Liver (tissue), 3 donors: ENCODE measurements around the gene LRMDA.

Experiments used
- FOXA1 ChIP-seq: IDR thresholded peaks from 2 replicates; pipeline ENCODE4 v1.6.1; 2016; ENCODE audit warnings: antibody characterized with exemption
- GABPA ChIP-seq, 2 donors: IDR thresholded peaks in 1 of 2; conservative IDR thresholded peaks in 1 of 2; 2 replicates each; pipeline ENCODE4 v1.6.1; 2016; ENCODE audit warnings: antibody characterized with exemption in 2 of 2, mild to moderate bottlenecking in 1 of 2, moderate library complexity in 1 of 2
- HNF4G ChIP-seq: IDR thresholded peaks from 2 replicates; pipeline ENCODE4 v1.6.1; 2016; ENCODE audit warnings: antibody characterized with exemption
- JUND ChIP-seq, 2 donors: IDR thresholded peaks; 2 replicates each; pipeline ENCODE4 v1.6.1; 2016; ENCODE audit warnings: antibody characterized with exemption in 2 of 2
- NR2F2 ChIP-seq: IDR thresholded peaks from 2 replicates; pipeline ENCODE4 v1.6.1; 2016; ENCODE audit warnings: antibody characterized with exemption
- RAD21 ChIP-seq, 2 donors: IDR thresholded peaks; 2 replicates each; pipeline ENCODE4 v1.6.1; 2016; ENCODE audit warnings: antibody characterized with exemption in 2 of 2, mild to moderate bottlenecking in 2 of 2
- RXRA ChIP-seq, 2 donors: IDR thresholded peaks; 2 replicates each; pipeline ENCODE4 v1.6.1; 2017 to 2018; ENCODE audit warnings: antibody characterized with exemption in 2 of 2, mild to moderate bottlenecking in 1 of 2
- YY1 ChIP-seq: IDR thresholded peaks from 2 replicates; pipeline ENCODE4 v1.6.1; 2016; ENCODE audit warnings: antibody characterized with exemption, mild to moderate bottlenecking
- TF ChIP-seq, protein P1 (sequence below): fragments of 150-350 bp; IDR thresholded peaks from 2 replicates; pipeline ENCODE4 v1.5.1; 2017; ENCODE audit warnings: improper control_type of control experiment, low read depth, low read length; ENCODE audit not compliant: missing input control
- TF ChIP-seq, protein P2 (sequence below): IDR thresholded peaks from 2 replicates; pipeline ENCODE4 v1.6.1; 2016; ENCODE audit warnings: antibody characterized with exemption, mild to moderate bottlenecking
- TF ChIP-seq, protein P3 (sequence below): IDR thresholded peaks from 2 replicates; pipeline ENCODE4 v1.6.1; 2016; ENCODE audit warnings: antibody characterized with exemption
- donor health status: healthy.
- donor health status: healthy.

DNA sequence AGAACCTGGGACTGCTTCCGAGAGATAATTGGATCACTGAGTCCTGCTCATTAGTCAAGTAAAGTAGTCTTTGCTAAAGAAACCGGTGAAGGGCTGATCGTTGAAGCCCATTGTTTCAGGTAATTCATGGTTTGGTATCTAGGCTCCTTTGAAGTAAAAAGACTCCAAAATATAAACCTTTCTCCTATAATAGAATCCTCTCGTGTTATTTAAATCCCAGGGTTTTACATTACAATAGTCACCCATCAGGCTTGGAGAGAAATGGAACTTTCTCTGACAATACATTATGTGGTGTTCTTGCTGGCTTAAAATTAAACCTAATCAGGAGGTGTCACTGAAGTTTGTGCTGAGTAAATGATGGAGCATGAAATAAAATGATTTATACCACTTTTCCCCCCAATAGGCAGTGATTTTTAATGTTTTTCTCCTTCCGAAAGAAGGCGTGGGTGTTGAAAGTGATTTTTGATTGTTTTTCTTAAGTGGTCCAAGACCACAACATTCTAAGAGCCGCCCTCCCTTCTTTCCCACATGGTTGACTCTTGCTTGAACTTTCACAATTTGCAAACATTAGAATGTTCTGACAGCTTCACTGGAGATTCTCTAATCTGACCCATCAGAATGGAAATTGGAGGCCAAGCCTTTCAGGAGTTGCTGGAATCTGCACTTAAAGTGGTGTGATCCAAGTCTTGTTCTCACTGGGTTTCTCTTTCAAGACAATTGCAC, 44.2 kb downstream of the LRMDA start:
- TF ChIP-seq, protein P1, sequence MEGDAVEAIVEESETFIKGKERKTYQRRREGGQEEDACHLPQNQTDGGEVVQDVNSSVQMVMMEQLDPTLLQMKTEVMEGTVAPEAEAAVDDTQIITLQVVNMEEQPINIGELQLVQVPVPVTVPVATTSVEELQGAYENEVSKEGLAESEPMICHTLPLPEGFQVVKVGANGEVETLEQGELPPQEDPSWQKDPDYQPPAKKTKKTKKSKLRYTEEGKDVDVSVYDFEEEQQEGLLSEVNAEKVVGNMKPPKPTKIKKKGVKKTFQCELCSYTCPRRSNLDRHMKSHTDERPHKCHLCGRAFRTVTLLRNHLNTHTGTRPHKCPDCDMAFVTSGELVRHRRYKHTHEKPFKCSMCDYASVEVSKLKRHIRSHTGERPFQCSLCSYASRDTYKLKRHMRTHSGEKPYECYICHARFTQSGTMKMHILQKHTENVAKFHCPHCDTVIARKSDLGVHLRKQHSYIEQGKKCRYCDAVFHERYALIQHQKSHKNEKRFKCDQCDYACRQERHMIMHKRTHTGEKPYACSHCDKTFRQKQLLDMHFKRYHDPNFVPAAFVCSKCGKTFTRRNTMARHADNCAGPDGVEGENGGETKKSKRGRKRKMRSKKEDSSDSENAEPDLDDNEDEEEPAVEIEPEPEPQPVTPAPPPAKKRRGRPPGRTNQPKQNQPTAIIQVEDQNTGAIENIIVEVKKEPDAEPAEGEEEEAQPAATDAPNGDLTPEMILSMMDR, result no peak
- TF ChIP-seq, protein P2, sequence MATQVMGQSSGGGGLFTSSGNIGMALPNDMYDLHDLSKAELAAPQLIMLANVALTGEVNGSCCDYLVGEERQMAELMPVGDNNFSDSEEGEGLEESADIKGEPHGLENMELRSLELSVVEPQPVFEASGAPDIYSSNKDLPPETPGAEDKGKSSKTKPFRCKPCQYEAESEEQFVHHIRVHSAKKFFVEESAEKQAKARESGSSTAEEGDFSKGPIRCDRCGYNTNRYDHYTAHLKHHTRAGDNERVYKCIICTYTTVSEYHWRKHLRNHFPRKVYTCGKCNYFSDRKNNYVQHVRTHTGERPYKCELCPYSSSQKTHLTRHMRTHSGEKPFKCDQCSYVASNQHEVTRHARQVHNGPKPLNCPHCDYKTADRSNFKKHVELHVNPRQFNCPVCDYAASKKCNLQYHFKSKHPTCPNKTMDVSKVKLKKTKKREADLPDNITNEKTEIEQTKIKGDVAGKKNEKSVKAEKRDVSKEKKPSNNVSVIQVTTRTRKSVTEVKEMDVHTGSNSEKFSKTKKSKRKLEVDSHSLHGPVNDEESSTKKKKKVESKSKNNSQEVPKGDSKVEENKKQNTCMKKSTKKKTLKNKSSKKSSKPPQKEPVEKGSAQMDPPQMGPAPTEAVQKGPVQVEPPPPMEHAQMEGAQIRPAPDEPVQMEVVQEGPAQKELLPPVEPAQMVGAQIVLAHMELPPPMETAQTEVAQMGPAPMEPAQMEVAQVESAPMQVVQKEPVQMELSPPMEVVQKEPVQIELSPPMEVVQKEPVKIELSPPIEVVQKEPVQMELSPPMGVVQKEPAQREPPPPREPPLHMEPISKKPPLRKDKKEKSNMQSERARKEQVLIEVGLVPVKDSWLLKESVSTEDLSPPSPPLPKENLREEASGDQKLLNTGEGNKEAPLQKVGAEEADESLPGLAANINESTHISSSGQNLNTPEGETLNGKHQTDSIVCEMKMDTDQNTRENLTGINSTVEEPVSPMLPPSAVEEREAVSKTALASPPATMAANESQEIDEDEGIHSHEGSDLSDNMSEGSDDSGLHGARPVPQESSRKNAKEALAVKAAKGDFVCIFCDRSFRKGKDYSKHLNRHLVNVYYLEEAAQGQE, result no peak
- TF ChIP-seq YY1 (no peak), HNF4G (no peak), NR2F2 (no peak), RXRA (IDR thresholded peaks at IDR 0.05) (no peak), JUND (IDR thresholded peaks at IDR 0.05) (no peak), FOXA1 (no peak), RAD21 (IDR thresholded peaks at IDR 0.05) (no peak), GABPA (IDR thresholded peaks at IDR 0.05 in 1 of 2, conservative IDR thresholded peaks at IDR 0.05 in 1 of 2) (no peak)
- TF ChIP-seq, protein P3, sequence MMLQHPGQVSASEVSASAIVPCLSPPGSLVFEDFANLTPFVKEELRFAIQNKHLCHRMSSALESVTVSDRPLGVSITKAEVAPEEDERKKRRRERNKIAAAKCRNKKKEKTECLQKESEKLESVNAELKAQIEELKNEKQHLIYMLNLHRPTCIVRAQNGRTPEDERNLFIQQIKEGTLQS, result no peak
